Stomach (tissue), 19 donors: ENCODE measurements around the gene SEC31B. TPM values are rescaled to one million over a fixed set of nuclear protein-coding genes. Genes with fewer than 3 reads are reported as not detected.

Source experiments
- DNase-seq, 2 donors: peaks; one replicate each; pipeline versions ENCODE4 v3.0.0 to v3.0.0-alpha.2; 2013 to 2019
- H3K27ac ChIP-seq, 5 donors: fragments of 200-600 bp in 4 of 5; sonication (generic) in 4 of 5; one replicate each; pipeline ENCODE4 v1.5.1; 2013 to 2019; ENCODE audit warnings: mild to moderate bottlenecking in 1 of 5, moderate library complexity in 1 of 5
- H3K27me3 ChIP-seq, 3 donors: fragments of 200-600 bp; sonication (generic); one replicate each; pipeline ENCODE4 v1.5.1; 2017 to 2019; ENCODE audit warnings: mixed run types in 1 of 3
- H3K36me3 ChIP-seq, 4 donors: fragments of 200-600 bp; sonication (generic); 1 replicate in 3 of 4; 2 replicates in 1 of 4; pipeline ENCODE4 v1.5.1; 2016 to 2019
- H3K4me1 ChIP-seq, 4 donors: fragments of 200-600 bp; sonication (generic); one replicate each; pipeline ENCODE4 v1.5.1; 2016 to 2019
- H3K4me3 ChIP-seq, 4 donors: fragments of 200-600 bp; sonication (generic) in 3 of 4; one replicate each; pipeline ENCODE4 v1.5.1; 2016 to 2019; ENCODE audit warnings: mild to moderate bottlenecking in 1 of 4
- H3K9me3 ChIP-seq, 4 donors: fragments of 200-600 bp; sonication (generic); one replicate each; pipeline ENCODE4 v1.5.1; 2016 to 2019
- CTCF ChIP-seq, 7 experiments: fragments of 450-650 bp in 4 of 7; fragments of 200-600 bp in 3 of 7; sonication (generic) in 3 of 7; IDR thresholded peaks; one replicate each; pipeline ENCODE4 v1.5.1; 2016 to 2019; ENCODE audit warnings: antibody characterized with exemption in 7 of 7, control low read depth in 2 of 7, mild to moderate bottlenecking in 1 of 7
- EP300 ChIP-seq: sonication (generic); formaldehyde crosslinking; IDR thresholded peaks from one replicate; pipeline ENCODE4 v1.6.1; 2017; ENCODE audit warnings: antibody characterized with exemption
- POLR2A ChIP-seq, 4 donors: fragments of 450-650 bp; IDR thresholded peaks; one replicate each; pipeline ENCODE4 v1.6.1; 2016; ENCODE audit warnings: antibody characterized with exemption in 4 of 4, control low read depth in 2 of 4, mild to moderate bottlenecking in 1 of 4, moderate library complexity in 1 of 4
- POLR2AphosphoS5 ChIP-seq, 3 donors: sonication (generic); formaldehyde crosslinking; IDR thresholded peaks; one replicate each; pipeline ENCODE4 v1.6.1; 2016; ENCODE audit warnings: antibody characterized with exemption in 3 of 3
- WGBS, 5 donors: extraction: QIAGEN DNeasy Blood & Tissue Kit in 3 of 5; methylation state at CpG; one replicate each; pipeline versions ENCODE4 v1.1.5 to v1.1.7; 2013 to 2018; 5-methylcytosine and 5-hydroxymethylcytosine counted together
- intact Hi-C: fragments of 100-400 bp; cut with DNase I; formaldehyde crosslinking; loops from one replicate; pipeline ENCODE4 v1.15.1; 2023; ENCODE audit warnings: low total_unique reads
- long read RNA-seq, 10 donors: transcript quantifications; one replicate each; lab custom pipeline, GENCODE V29; 2026
- polyA plus RNA-seq, 3 donors: library from polyadenylated mRNA; stranded (reverse); fragments of 200-250 nt; gene quantifications; one replicate each; pipeline ENCODE4 v1.2.3, GENCODE V29; 2013
- total RNA-seq, 5 donors: library from RNA; depleted of rRNA; stranded (reverse); fragments of >200 nt; gene quantifications; one replicate each; pipeline versions ENCODE4 v1.1.0 to v1.2.3, GENCODE V29; 2014 to 2016
- donor health status: healthy with polysubstance abuse.
- donor health status: Bipolar disorder and iron deficiency.
- donor health status: healthy.

Gene SEC31B, protein sequence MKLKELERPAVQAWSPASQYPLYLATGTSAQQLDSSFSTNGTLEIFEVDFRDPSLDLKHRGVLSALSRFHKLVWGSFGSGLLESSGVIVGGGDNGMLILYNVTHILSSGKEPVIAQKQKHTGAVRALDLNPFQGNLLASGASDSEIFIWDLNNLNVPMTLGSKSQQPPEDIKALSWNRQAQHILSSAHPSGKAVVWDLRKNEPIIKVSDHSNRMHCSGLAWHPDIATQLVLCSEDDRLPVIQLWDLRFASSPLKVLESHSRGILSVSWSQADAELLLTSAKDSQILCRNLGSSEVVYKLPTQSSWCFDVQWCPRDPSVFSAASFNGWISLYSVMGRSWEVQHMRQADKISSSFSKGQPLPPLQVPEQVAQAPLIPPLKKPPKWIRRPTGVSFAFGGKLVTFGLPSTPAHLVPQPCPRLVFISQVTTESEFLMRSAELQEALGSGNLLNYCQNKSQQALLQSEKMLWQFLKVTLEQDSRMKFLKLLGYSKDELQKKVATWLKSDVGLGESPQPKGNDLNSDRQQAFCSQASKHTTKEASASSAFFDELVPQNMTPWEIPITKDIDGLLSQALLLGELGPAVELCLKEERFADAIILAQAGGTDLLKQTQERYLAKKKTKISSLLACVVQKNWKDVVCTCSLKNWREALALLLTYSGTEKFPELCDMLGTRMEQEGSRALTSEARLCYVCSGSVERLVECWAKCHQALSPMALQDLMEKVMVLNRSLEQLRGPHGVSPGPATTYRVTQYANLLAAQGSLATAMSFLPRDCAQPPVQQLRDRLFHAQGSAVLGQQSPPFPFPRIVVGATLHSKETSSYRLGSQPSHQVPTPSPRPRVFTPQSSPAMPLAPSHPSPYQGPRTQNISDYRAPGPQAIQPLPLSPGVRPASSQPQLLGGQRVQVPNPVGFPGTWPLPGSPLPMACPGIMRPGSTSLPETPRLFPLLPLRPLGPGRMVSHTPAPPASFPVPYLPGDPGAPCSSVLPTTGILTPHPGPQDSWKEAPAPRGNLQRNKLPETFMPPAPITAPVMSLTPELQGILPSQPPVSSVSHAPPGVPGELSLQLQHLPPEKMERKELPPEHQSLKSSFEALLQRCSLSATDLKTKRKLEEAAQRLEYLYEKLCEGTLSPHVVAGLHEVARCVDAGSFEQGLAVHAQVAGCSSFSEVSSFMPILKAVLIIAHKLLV
- total RNA-seq (10 to 100 TPM in 3 of 5 donors, 1 to 10 TPM in 2; 6.2 to 47.4 (median 25.4) TPM), polyA plus RNA-seq (1 to 10 TPM in 2 of 3 donors, under 1 TPM in 1; 0.68 to 8.3 (median 1.4) TPM)
- long read RNA-seq, donor 1: 0 reads
- long read RNA-seq, donor 2: 0 reads
- long read RNA-seq, donor 3, partial matches to known transcripts: 0 of 1 reads
- long read RNA-seq, donor 3, other reads (novel, unspliced or antisense): 0 of 1 reads
- long read RNA-seq, donor 4: 0 reads
- long read RNA-seq, donor 5: 0 reads
- long read RNA-seq, donor 6: 0 reads
- long read RNA-seq, donor 7: 0 reads
- long read RNA-seq, donor 8: 0 reads
- long read RNA-seq, donor 9, partial matches to known transcripts: 0 of 1 reads
- long read RNA-seq, donor 9, other reads (novel, unspliced or antisense): 0 of 1 reads
- long read RNA-seq, donor 10: 0 reads

GRCh38 chr10:100519311-100520051 lies at the start of gene SEC31B:
TSS of gene SEC31B (minus strand) at chr10:100519861. CDS start at chr10:100516952, 2,909 bp downstream.
- Histone ChIP-seq H3K27me3 (peaks cover 0 to 9% (median 9%) of the 10 kb centered on the region in 3 donors), H3K27ac (peak within 1 kb of the TSS in 2 of 5 donors; percentile 0 to 62), H3K4me3 (peak within 1 kb of the TSS; percentile 50 to 59 (median 55)), H3K36me3 (peaks cover 17 to 41% (median 36%) of the 10 kb centered on the region in 4 donors), H3K9me3 (no peaks in the 10 kb centered on the region), H3K4me1 (peaks cover 13 to 21% (median 16%) of the 10 kb centered on the region in 4 donors)
- no peak for TF ChIP-seq CTCF (IDR thresholded peaks at IDR 0.05)
- TF ChIP-seq POLR2A (IDR thresholded peaks at IDR 0.05): no peak
- TF ChIP-seq POLR2AphosphoS5 (IDR thresholded peaks at IDR 0.05): no peak
- TF ChIP-seq EP300: no peak
- 9 to 19% (median 11%) methylated on average over 29 to 72 of the region's 72 CpGs for WGBS, 5 donors
- peak; percentile 46 to 60 for DNase-seq
- intact Hi-C loops: loop anchor here (10.0 kb wide), 1 partner anchor 85 kb away; no protein-coding TSS in a partner anchor

DNA sequence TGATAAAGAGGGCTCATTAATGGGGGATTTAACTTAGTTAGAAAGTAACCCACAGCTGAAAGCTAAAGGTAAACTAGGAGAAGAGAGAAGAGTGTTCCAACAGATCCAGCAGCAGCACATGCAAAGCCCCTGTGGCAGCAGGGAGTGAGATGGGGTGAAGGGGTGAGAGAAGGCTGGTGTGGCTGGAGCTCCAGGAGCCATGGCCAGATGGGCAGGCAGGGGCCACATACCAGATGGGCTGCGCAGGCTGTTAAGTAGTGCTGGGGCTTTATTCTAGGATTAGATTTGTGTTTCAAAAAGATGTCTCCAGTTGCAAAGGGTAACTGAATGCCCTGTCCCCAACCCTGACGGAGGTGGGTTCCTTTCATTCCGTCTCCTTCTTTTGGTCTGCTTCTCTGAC lies 49.3 kb upstream of the SEC31B start:
- H3K9me3 ChIP-seq: no peaks in the 10 kb centered on the region
- no peaks in the 10 kb centered on the region for H3K36me3 ChIP-seq
- intact Hi-C loops: no loop called here
- no peaks in the 10 kb centered on the region for H3K4me1 ChIP-seq
- H3K4me3 ChIP-seq: no peak overlapping the region
- TF ChIP-seq POLR2AphosphoS5 (IDR thresholded peaks at IDR 0.05) (no peak), CTCF (IDR thresholded peaks at IDR 0.05) (no peak), POLR2A (IDR thresholded peaks at IDR 0.05) (no peak), EP300 (no peak)
- WGBS, 5 donors: 72 to 85% (median 82%) methylated on average over 3 of the region's 3 CpGs
- peaks cover 0 to 94% (median 57%) of the 10 kb centered on the region in 3 donors for H3K27me3 ChIP-seq
- no peak overlapping the region for H3K27ac ChIP-seq
- no peak for DNase-seq

DNA sequence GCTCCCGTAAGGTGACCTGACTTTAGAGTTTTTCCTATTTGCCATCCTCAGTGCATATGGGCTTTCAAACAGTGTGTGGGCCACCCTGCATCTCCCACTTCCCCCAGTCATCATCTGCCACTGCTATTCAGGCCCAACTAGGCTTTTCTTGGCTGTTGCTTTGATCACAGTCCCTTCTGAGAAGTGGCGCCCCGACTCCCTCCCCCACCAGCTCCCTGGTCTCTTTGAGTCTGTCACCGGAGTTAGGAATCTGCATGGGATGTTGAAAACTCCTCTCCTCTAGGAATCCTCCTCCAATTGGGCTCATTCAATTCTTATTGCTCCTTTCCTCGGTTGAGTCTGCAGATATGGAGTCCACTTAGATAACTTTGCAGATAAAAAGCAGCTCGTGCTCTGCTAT lies 48.2 kb upstream of the SEC31B start:
- intact Hi-C loops: no loop called here
- H3K4me1 ChIP-seq: peaks cover 0 to 2% (median 1%) of the 10 kb centered on the region in 4 donors
- no peak overlapping the region for H3K27ac ChIP-seq
- H3K9me3 ChIP-seq: no peaks in the 10 kb centered on the region
- no peak for TF ChIP-seq EP300
- TF ChIP-seq POLR2A (IDR thresholded peaks at IDR 0.05): no peak
- no peak for TF ChIP-seq CTCF (IDR thresholded peaks at IDR 0.05)
- no peak for TF ChIP-seq POLR2AphosphoS5 (IDR thresholded peaks at IDR 0.05)
- peaks cover 0 to 100% (median 60%) of the 10 kb centered on the region in 3 donors for H3K27me3 ChIP-seq
- H3K36me3 ChIP-seq: no peaks in the 10 kb centered on the region
- H3K4me3 ChIP-seq: no peak overlapping the region
- 15 to 25% (median 21%) methylated on average over 6 of the region's 6 CpGs for WGBS, 5 donors
- DNase-seq: no peak
